GM21515 (cell line): ENCODE measurements around the gene KCNC1.

Source experiments
- ATAC-seq: cut with Tn5 transposase; IDR thresholded peaks from one replicate; pipeline ENCODE4 v1.9.1; 2021; ENCODE audit not compliant: unreplicated experiment

KCNC1 gene

GRCh38 chr11:17772704-17773600, 38.4 kb downstream of the KCNC1 start:
- ATAC-seq, result no peak

GRCh38 chr11:17773674-17774073, 39.1 kb downstream of the KCNC1 start:
- ATAC-seq, result no peak

GRCh38 chr11:17774232-17775034, 39.9 kb downstream of the KCNC1 start:
- no peak for ATAC-seq

- no peak for ATAC-seq
These were observed 40.4 kb downstream of the KCNC1 start for GRCh38 chr11:17775035-17775348.

- ATAC-seq, result no peak
These were observed 41.1 kb downstream of the KCNC1 start for GRCh38 chr11:17775507-17776211.

GRCh38 chr11:17776212-17776875, 41.8 kb downstream of the KCNC1 start:
- ATAC-seq, result no peak

- no peak for ATAC-seq
These were observed 42.6 kb downstream of the KCNC1 start for GRCh38 chr11:17777086-17777737.

GRCh38 chr11:17777738-17778091, 43.1 kb downstream of the KCNC1 start:
- no peak for ATAC-seq

GRCh38 chr11:17778352-17778751, 43.8 kb downstream of the KCNC1 start:
- no peak for ATAC-seq

- no peak for ATAC-seq
These were observed 44.6 kb downstream of the KCNC1 start for GRCh38 chr11:17778956-17779860.

- no peak for ATAC-seq
These were observed 45.4 kb downstream of the KCNC1 start for GRCh38 chr11:17779861-17780594.

GRCh38 chr11:17780668-17781067, 46.1 kb downstream of the KCNC1 start:
- ATAC-seq, result no peak

- no peak for ATAC-seq
These were observed 46.6 kb downstream of the KCNC1 start for GRCh38 chr11:17781221-17781620.

- ATAC-seq, result no peak
These were observed 47.0 kb downstream of the KCNC1 start for GRCh38 chr11:17781626-17782025.

- ATAC-seq, result no peak
These were observed 47.6 kb downstream of the KCNC1 start for GRCh38 chr11:17782145-17782544.

GRCh38 chr11:17782603-17783337, 48.2 kb downstream of the KCNC1 start:
- no peak for ATAC-seq

GRCh38 chr11:17783878-17784277, 49.3 kb downstream of the KCNC1 start:
- ATAC-seq, result no peak

GRCh38 chr11:17786824-17787525, 52.4 kb downstream of the KCNC1 start:
- ATAC-seq, result no peak
